Measurements from ENCODE around the gene PCDH20. TPM values are rescaled to one million over a fixed set of nuclear protein-coding genes. Genes with fewer than 3 reads are reported as not detected.
"Not testable (repeated sequence)": the region's sequence is repeated elsewhere in the genome, so short reads cannot be mapped to it uniquely, and the experiment has no call there.

The PCDH20 gene
- total RNA-seq, 4 donors from 2014 or later = 1.0 to 5.4 (median 2.5) TPM

- DNase-seq (ENCODE audit: low spot score in 2 of 2) = no peak
- 60 to 67% methylated on average over 3 of the region's 3 CpGs for WGBS, 2 donors
- intact Hi-C loops (cut with DNase I; ENCODE audit: low total_unique reads) = no loop called here
- no peak overlapping the region for H3K4me3 ChIP-seq (ENCODE audit: low read depth, poor library complexity, severe bottlenecking)
- no peak for TF ChIP-seq POLR2A (IDR thresholded peaks at IDR 0.05)
- no peak for TF ChIP-seq CTCF (IDR thresholded peaks at IDR 0.05)
These were observed 45.1 kb downstream of the PCDH20 start for GRCh38 chr13:61370520-61370919.

GRCh38 chr13:61364690-61365089 is 51.0 kb downstream of the PCDH20 start:
- 83 to 87% methylated on average over 5 of the region's 5 CpGs for WGBS, 2 donors
- intact Hi-C loops (cut with DNase I; ENCODE audit: low total_unique reads); DNase-seq (ENCODE audit: low spot score in 2 of 2); H3K4me3 ChIP-seq (ENCODE audit: low read depth, poor library complexity, severe bottlenecking): not testable (repeated sequence)

DNA sequence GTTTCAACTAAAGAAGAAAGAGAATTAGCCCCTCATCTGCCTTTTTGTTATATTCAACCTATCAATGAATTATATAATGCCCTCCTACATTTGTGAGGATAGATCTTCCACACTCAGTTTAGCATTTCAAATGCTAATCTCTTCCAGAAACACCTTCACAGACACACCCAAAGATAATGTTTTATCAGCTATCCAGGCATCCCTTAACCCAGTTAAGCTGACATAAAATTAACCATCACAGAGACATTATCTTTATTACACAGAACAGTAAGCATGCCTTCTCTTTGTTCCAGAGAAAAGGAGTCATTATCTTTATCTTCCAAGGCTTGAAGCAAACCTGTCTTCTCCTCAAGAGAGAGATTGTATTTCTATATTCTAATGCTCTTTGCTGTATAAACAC is 53.1 kb downstream of the PCDH20 start:
- intact Hi-C loops (cut with DNase I; ENCODE audit: low total_unique reads) = no loop called here
- DNase-seq (ENCODE audit: low spot score in 2 of 2) = no peak
- TF ChIP-seq POLR2A (IDR thresholded peaks at IDR 0.05) = no peak
- no peak for TF ChIP-seq CTCF (IDR thresholded peaks at IDR 0.05)
- H3K4me3 ChIP-seq (ENCODE audit: low read depth, poor library complexity, severe bottlenecking) = no peak overlapping the region

All from lower leg skin (tissue), 4 donors.